Stimulated activated CD4-positive, alpha-beta T cell treated with anti-CD3 and anti-CD28 coated beads, Interleukin-4, amount 100 ng/mL, for 48 hours (primary cell): ENCODE measurements around the gene RNF31.

Source experiments
- DNase-seq, 2 donors: peaks; one replicate each; pipeline ENCODE4 v3.0.0-alpha.2; 2020; ENCODE audit warnings: low read depth in 2 of 2

RNF31 gene

DNA sequence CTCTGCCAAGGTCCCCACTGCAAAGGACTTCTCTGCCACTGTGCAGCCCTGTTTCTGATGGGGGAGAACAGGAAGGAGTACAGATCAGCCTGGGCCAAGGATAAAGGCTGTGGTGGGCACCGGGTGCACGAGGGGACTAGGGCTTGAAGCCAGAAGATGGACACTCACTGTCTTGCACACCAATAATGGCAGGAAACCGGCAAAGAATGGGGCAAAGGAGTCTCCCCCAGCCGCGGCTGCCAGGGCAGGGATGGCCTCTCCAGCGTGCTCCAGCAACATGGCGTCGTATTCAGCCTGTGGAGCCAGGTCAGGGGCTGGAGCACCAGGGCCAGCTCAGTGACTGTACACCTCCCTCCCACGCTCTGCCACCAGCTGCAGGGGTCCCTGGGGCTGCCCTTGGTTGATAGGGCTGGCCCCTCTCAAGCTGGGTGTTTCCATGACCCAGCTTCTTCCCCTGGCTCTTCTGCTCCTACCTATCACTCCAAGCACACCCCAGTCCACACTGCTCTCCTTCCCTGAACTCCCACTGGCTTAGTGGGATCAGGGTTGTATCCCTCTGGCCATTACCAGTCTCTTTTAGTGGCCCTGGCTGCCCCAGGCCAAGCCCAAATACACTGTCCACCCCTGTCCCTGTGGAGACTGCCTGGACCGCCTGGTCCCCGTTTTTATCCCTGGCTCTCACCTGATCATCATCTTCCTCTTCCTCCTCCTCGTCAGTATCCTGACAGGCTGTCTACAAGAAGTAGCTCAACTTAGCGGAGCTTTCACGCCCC is 35.0 kb downstream of the RNF31 start:
- no peak for DNase-seq

DNA sequence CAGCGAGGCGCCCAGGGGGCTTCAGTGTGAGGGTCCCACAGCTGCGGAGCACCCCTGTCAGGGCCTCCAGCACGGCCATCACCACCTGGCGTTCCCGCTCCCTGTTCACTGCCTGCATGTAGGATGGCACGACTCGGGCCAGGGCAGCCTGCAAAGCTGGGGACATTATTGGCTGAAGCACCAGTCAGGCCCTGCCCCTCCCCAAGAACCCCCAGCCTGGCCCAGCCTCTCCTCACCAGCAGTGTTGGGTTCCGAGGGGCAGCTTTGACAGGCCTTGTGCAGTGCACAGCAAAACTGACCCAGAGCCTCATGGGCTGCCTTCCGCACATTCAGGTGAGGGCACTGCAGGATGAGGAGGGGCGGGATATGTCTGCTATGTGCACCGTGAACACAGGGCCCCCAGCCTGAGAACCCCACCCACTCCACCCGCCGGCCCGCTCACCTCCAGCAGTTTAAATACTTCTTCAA is 35.8 kb downstream of the RNF31 start:
- no peak for DNase-seq

DNA sequence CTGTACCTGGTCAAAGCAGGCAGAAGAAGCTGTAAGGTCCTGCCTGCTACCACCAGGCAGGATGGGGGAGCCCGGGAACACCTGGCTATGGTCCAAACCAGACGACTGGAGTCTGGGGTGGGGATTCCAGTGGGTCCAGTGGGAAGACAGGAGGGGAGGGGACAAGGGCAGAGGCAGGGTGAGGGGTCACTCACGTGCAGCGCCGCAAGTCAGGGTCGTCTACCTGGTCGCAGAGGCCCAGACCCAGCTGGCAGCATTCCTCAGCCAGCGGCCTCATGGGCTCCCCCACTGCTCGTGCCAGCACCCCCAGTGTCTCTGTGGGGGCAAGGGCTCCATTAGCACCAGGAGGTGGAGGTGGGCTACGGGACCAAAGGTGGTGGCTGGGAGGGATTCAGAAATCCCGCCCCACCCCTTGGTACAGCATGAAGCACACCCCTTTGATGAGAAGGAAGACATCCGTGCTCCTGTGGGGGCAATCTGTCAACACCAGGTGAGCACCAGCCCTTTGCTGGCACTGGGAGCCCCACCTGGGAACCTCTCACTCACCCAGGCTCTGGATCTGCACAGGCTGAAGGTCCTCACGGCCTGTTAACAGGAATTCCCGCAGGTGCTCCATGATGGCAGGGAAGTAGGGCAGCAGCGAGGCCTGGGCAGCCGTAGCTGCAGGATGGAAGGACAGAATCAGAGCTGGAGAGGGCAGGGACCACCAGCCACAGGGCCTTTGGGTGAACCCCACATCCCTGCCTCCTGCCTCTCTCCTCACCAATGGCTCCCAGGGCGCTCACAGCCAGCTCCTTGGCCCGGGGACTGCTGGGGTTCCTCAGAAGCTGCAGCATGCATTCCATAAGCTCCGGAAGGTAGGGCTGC is 37.0 kb downstream of the RNF31 start:
- no peak for DNase-seq

DNA sequence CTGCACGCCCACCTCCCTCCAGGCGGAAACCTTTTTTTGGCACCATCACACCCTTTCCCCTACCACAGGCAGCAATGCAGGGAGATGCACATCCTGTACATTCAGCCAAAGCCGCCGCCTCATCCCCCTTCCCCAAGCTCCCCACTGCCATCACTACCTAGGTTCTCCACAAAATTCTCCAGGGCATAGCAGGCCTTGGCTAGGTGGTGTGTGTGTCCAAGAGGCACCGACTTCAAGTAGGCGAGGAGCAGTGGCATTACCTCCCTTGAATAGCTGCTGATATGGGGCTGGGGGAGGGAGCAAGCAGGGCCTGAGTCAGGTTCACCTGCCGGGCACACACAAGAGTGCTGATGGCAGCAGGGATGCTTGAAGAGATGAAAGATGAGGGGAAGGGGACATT is 37.7 kb downstream of the RNF31 start:
- no peak for DNase-seq

- no peak for DNase-seq
Measured at GRCh38 chr14:24185741-24186140, 38.4 kb downstream of the RNF31 start.

DNA sequence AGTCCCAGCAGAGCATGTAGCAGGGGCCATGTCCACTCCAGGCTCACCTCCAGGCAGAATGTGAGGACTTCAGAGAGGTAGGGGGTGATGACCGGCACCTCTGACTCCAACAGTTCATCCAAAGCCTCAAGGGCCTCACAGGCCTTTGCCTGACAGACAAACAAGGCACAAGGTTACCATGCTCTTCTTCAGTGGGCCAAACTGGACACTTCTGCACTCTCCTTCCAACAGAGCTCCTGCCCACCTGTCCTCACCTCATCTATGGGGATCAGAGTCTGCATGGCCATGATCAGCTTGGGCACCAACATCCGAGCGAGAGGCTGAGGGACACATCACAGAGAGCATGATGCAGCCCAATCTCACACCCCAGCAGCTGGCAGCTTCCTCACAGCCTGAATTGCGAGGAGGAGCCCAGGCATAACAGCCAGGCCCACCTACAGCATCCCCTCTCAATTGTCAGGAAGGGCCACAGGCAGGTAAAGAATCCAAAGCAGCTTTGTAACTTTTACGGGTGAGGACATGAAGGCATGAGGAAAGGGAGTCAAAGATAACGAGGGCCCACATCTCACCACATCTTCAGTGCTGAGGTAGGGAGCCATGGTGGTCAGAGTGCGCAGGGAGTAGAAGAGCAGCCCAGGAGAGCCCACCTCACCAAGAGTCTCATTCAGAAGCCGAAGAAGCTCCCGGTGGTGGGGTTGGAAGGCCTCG is 39.7 kb downstream of the RNF31 start:
- DNase-seq: no peak

DNA sequence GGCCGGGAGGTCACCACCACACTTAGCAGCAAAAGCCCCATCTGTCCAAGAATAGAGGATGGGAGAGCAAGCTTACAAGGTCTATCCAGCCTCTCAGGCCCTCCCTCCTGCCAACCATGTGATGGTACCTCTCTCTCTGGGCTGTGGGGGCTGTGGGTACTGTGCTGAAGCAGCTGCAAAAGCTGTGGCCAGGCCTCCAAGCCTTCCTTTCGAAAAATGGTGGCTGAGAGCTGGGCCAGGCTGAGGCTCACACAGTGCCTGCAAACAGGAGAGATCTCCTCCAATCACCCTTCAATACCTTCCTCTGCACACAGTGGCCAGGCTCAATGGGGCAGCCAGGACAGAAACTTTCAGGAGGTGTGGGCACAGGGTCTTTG is 40.2 kb downstream of the RNF31 start:
- DNase-seq: no peak

DNA sequence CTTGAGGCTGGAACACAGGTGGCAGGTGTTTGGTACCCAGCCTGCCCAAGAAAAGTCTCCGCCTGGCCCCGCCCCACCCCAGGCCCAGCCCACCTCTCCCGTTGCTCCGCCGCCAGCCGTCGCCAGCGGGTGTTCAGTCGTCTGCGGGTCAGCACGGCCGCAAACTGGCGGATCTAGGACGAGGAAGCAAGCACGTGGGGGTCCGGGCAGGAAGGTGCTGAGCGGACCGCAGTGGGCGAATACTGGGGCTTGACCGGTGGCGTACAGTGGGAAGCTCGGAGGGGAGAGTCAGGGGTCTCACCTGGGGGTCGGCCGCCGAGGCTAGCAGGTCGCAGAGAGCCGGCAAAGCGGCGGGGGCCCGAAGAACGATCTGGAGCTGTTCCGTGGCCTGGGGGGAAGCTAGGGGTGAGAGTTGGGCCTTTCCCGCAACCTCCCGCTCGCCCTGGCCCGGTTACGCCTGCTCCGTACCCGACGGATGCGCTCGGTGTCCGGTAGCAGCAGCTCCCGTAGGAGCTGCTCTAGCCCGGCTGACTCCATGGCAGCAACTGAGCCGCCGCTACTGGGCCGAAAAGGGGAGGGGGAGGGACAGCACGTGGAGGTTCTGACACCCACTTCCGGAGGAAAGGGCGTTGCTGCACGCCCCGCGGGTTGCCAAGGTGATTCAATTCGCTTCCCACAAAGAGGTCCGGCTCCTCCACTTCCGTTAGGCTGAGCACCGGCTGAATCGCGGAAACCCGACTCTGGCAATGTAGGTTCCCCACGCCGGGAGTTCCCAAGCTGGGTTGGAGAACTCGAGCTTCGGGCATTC is 41.2 kb downstream of the RNF31 start, which contains the start of gene IPO4:
Gene IPO4 (minus strand): TSS at position 566 of the 808 bp plus-strand sequence. CDS start 29 bp downstream, at position 537.
- peak; percentile 89 to 95 for DNase-seq

- no peak for DNase-seq
Measured at GRCh38 chr14:24189059-24189375, 41.7 kb downstream of the RNF31 start.

DNA sequence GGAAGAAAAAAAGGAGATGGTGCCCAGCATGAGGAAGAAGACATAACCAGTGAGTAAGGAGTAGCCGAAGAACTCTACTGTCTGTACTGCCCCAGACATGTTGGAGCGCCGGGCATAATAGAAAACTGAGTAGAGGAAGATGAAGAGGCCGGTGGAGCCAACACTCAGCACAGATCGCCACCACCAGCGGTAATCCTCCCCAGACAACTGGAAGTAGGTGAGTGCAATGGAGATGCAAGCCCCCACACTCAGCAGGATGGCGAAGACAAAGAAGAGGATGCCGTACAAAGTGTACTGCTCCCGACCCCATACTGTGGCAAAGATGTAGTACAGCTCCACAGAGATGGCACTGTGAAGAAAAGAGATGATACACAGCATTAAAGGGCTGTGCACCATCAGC is 42.2 kb downstream of the RNF31 start:
- no peak for DNase-seq

GRCh38 chr14:24190416-24190815 is 43.1 kb downstream of the RNF31 start:
- no peak for DNase-seq

- no peak for DNase-seq
Measured at GRCh38 chr14:24192933-24193332, 45.6 kb downstream of the RNF31 start.

GRCh38 chr14:24194186-24194872 is 47.0 kb downstream of the RNF31 start:
- no peak for DNase-seq

GRCh38 chr14:24194873-24195185 is 47.5 kb downstream of the RNF31 start:
- no peak for DNase-seq

DNA sequence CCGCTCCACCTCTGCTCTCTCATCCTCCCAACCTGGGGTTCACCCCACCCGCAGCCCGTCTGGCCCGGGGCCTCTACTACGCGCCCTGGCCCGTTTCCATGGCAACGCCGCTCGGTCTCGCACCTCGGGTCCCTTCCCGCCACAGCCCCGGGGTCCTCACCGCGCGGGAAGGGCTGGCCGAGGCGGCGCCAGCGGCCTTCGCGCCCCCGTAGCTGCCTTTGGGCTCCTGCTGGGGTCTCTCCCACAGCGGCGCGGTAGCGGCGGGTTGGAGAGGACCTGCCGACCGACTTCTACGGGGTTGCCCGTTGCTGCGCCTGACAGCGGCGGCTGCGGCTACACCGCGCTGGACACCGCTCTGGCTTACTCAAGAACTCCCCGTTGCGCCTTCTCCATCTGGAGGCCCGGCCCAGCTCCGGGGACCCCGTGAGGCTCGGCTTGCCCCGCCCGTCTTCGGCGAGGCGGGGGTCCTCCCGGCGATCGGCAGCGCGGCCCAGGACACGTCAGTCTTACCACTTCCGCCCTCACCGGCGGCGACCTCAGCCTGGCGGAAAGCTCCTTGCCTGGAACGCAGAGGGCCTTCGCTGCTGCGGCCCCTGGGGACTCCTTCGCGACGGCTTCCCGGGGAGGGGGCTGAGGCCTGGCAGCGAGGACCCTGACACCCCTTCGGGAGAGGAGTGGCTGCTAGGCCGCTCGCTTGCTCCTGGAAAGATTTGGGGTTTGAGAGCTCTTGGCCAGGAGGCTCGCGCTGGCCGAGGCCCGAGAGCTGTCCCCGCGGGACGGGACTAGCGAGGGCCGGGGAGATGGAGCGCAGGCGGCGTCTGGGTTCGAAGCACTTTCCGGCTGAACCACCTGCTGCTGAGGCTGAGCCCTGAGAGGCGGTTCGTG is 48.1 kb downstream of the RNF31 start, which contains the start of gene TM9SF1:
Gene TM9SF1 (minus strand): TSS at position 256 of the 885 bp plus-strand sequence. CDS start 422 bp downstream, outside the sequence.
- peak; percentile 75 to 82 for DNase-seq

DNA sequence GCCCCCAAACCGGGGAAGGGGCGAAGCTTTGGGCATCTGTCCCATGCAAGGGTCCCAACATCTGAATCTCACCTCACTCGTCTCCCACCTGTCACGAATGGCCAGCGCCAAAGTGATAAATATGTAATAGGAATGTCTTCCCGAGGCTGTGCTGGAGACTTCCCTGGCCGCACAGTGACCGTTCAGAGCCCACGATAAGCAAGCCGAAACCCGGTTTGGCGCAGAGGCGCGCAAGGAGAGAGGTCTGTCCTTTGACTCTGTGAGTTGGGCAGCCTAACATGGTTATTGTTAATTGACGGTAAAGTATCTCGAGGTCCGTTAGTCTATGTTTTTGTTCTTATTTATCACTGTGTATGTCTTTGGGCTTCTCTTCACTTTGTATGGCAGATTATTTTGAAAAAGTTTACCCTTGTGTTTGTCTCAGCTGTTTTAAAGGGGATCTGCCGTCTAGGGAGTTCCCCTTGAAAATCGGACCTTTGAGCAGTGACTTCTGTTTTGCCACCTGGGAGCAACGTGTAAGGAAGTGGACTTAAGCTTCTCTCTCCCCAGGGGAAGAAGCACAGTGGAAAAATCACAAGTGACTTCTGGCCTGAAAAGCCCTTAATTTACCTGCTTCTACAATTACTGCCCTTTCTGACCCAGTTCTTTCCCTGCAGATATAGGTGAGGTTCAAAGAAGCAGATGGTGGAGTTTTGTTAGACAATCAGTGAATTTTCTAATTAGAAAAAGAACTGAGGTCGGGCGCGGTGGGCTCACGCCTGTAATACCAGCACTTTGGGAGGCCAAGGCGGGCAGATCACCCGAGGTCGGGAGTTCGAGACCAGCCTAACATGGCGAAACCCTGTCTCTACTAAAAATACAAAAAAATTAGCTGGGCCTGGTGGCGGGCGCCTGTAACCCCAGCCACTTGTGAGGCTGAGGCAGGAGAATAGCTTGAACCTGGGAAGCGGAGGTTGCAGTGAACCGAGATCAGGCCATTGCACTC is 49.1 kb downstream of the RNF31 start:
- DNase-seq: no peak

DNA sequence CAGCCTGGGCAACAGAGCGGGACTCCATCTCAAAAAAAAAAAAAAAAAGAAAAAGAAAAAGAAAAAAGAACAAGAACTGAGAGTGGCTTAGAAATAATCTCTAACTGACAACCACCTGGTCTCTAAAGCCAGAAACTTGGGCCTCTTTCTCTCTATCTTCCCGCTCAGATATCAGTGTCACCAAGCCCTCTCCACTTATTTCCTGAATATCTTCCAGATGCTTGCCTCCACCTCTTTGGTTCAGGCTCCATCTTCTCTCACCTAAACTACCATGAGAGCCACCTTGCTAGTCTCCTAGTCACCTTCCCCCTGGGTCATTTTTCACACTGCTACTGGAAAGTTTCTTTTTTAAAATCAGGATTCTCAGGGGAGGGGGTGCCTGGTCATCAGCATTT is 49.8 kb downstream of the RNF31 start:
- DNase-seq: no peak

- no peak for DNase-seq
Measured at GRCh38 chr14:24198814-24199524, 51.7 kb downstream of the RNF31 start.
